BLaER1 (cell line): ENCODE data around the gene CHRNA1.

ENCODE experiments used
- H3K27ac ChIP-seq: shearing (Covaris generic); formaldehyde crosslinking; 2 replicates; pipeline ENCODE4 v1.8.1; 2022
- H3K27me3 ChIP-seq: shearing (Covaris generic); formaldehyde crosslinking; 2 replicates; pipeline ENCODE4 v1.8.1; 2022
- H3K36me3 ChIP-seq: shearing (Covaris generic); formaldehyde crosslinking; 2 replicates; pipeline ENCODE4 v1.8.1; 2022
- H3K4me1 ChIP-seq: shearing (Covaris generic); formaldehyde crosslinking; 2 replicates; pipeline ENCODE4 v1.8.1; 2022
- H3K4me2 ChIP-seq: shearing (Covaris generic); formaldehyde crosslinking; 2 replicates; pipeline ENCODE4 v1.8.1; 2022
- H3K4me3 ChIP-seq: shearing (Covaris generic); formaldehyde crosslinking; 2 replicates; pipeline ENCODE4 v1.8.1; 2022
- H3K9ac ChIP-seq: shearing (Covaris generic); formaldehyde crosslinking; 2 replicates; pipeline ENCODE4 v1.8.1; 2022
- H3K9me3 ChIP-seq: shearing (Covaris generic); formaldehyde crosslinking; 2 replicates; pipeline ENCODE4 v1.8.1; 2022
- H4K20me1 ChIP-seq: shearing (Covaris generic); formaldehyde crosslinking; 2 replicates; pipeline ENCODE4 v1.8.1; 2022
- Cebpa-rat ChIP-seq: shearing (Covaris generic); IDR thresholded peaks from 2 replicates; pipeline ENCODE4 v1.8.1; 2022

CHRNA1 gene

GRCh38 chr2:174784909-174785308 is 20.6 kb upstream of the CHRNA1 start:
- Histone ChIP-seq H3K9me3 (no peaks in the 10 kb centered on the region), H3K4me2 (no peak overlapping the region), H3K4me1 (peaks cover 21% of the 10 kb centered on the region), H3K27ac (no peak overlapping the region), H3K9ac (no peak overlapping the region), H4K20me1 (no peaks in the 10 kb centered on the region), H3K27me3 (no peaks in the 10 kb centered on the region), H3K4me3 (no peak overlapping the region), H3K36me3 (no peaks in the 10 kb centered on the region)
- TF ChIP-seq Cebpa-rat = no peak

GRCh38 chr2:174784316-174784715 is 20.0 kb upstream of the CHRNA1 start:
- Histone ChIP-seq H3K27ac (no peak overlapping the region), H3K4me1 (peaks cover 27% of the 10 kb centered on the region), H3K27me3 (no peaks in the 10 kb centered on the region), H3K4me3 (no peak overlapping the region), H3K36me3 (no peaks in the 10 kb centered on the region), H3K9me3 (no peaks in the 10 kb centered on the region), H3K4me2 (no peak overlapping the region), H3K9ac (no peak overlapping the region), H4K20me1 (no peaks in the 10 kb centered on the region)
- TF ChIP-seq Cebpa-rat = no peak

- H3K27me3 ChIP-seq = no peaks in the 10 kb centered on the region
- no peaks in the 10 kb centered on the region for H4K20me1 ChIP-seq
- no peak overlapping the region for H3K4me3 ChIP-seq
- no peaks in the 10 kb centered on the region for H3K36me3 ChIP-seq
- TF ChIP-seq Cebpa-rat = no peak
- no peak overlapping the region for H3K4me2 ChIP-seq
- no peak overlapping the region for H3K27ac ChIP-seq
- H3K9me3 ChIP-seq = no peaks in the 10 kb centered on the region
- peaks cover 32% of the 10 kb centered on the region for H3K4me1 ChIP-seq
- H3K9ac ChIP-seq = no peak overlapping the region
These were observed 17.7 kb upstream of the CHRNA1 start for GRCh38 chr2:174781996-174782395.

- TF ChIP-seq Cebpa-rat = no peak
- no peaks in the 10 kb centered on the region for H4K20me1 ChIP-seq
- H3K9me3 ChIP-seq = no peaks in the 10 kb centered on the region
- peaks cover 37% of the 10 kb centered on the region for H3K4me1 ChIP-seq
- H3K4me3 ChIP-seq = no peak overlapping the region
- no peaks in the 10 kb centered on the region for H3K36me3 ChIP-seq
- H3K27ac ChIP-seq = no peak overlapping the region
- no peak overlapping the region for H3K9ac ChIP-seq
- no peak overlapping the region for H3K4me2 ChIP-seq
- H3K27me3 ChIP-seq = no peaks in the 10 kb centered on the region
These were observed 17.0 kb upstream of the CHRNA1 start for GRCh38 chr2:174781298-174781697.

- H3K9me3 ChIP-seq = no peaks in the 10 kb centered on the region
- no peak for TF ChIP-seq Cebpa-rat
These were observed 16.6 kb upstream of the CHRNA1 start for GRCh38 chr2:174780856-174781255.

GRCh38 chr2:174780191-174780840 is 16.0 kb upstream of the CHRNA1 start:
- Histone ChIP-seq H3K4me2 (no peak overlapping the region), H3K4me3 (no peak overlapping the region), H4K20me1 (no peaks in the 10 kb centered on the region), H3K36me3 (no peaks in the 10 kb centered on the region), H3K9ac (no peak overlapping the region), H3K27ac (no peak overlapping the region), H3K27me3 (no peaks in the 10 kb centered on the region), H3K4me1 (peaks cover 45% of the 10 kb centered on the region), H3K9me3 (no peaks in the 10 kb centered on the region)
- TF ChIP-seq Cebpa-rat = no peak

More at GRCh38 chr2:174780856-174781255, 16.6 kb upstream of the CHRNA1 start:
- Histone ChIP-seq H3K27ac (no peak overlapping the region), H4K20me1 (no peaks in the 10 kb centered on the region), H3K4me1 (peaks cover 41% of the 10 kb centered on the region), H3K36me3 (no peaks in the 10 kb centered on the region), H3K9ac (no peak overlapping the region), H3K4me2 (no peak overlapping the region), H3K27me3 (no peaks in the 10 kb centered on the region), H3K4me3 (no peak overlapping the region)

GRCh38 chr2:174779361-174779928 is 15.2 kb upstream of the CHRNA1 start:
- H3K9me3 ChIP-seq = no peaks in the 10 kb centered on the region
- peak overlapping the region; percentile 84 for H3K4me2 ChIP-seq
- H3K4me3 ChIP-seq = no peak overlapping the region
- peak overlapping the region; percentile 54; the same call in 1 of the 2 replicates for H3K27ac ChIP-seq
- no peaks in the 10 kb centered on the region for H4K20me1 ChIP-seq
- no peak overlapping the region for H3K9ac ChIP-seq
- H3K36me3 ChIP-seq = no peaks in the 10 kb centered on the region
- no peak for TF ChIP-seq Cebpa-rat
- H3K27me3 ChIP-seq = no peaks in the 10 kb centered on the region
- peaks cover 45% of the 10 kb centered on the region for H3K4me1 ChIP-seq

GRCh38 chr2:174778085-174778981 is 14.1 kb upstream of the CHRNA1 start:
- peak overlapping the region; percentile 9; the same call in 1 of the 2 replicates for H3K4me3 ChIP-seq

GRCh38 chr2:174777347-174778084 is 13.2 kb upstream of the CHRNA1 start:
- Histone ChIP-seq H4K20me1 (no peaks in the 10 kb centered on the region), H3K27me3 (no peaks in the 10 kb centered on the region), H3K36me3 (no peaks in the 10 kb centered on the region), H3K4me3 (no peak overlapping the region), H3K27ac (0 out of 2 replicates have a peak overlapping the region, but pooled peaks have one; percentile 54), H3K4me2 (peak overlapping the region; percentile 84), H3K9me3 (no peaks in the 10 kb centered on the region), H3K4me1 (peaks cover 47% of the 10 kb centered on the region), H3K9ac (peak overlapping the region; percentile 7; the same call in 1 of the 2 replicates)
- no peak for TF ChIP-seq Cebpa-rat

More at GRCh38 chr2:174778085-174778981, 14.1 kb upstream of the CHRNA1 start:
- Histone ChIP-seq H3K27ac (peak overlapping the region; percentile 54), H3K9ac (peak overlapping the region; percentile 7; the same call in 1 of the 2 replicates), H3K4me1 (peaks cover 45% of the 10 kb centered on the region), H3K4me2 (peak overlapping the region; percentile 84), H3K27me3 (no peaks in the 10 kb centered on the region), H4K20me1 (no peaks in the 10 kb centered on the region), H3K36me3 (no peaks in the 10 kb centered on the region), H3K9me3 (no peaks in the 10 kb centered on the region)
- peak; percentile 93 for TF ChIP-seq Cebpa-rat
